ENCODE data around the gene TICAM2. TPM values are rescaled to one million over a fixed set of nuclear protein-coding genes. Genes with fewer than 3 reads are reported as not detected.

TICAM2 gene
- total RNA-seq, 2 donors from 2014 or later: 0.67 to 1.1 TPM

DNA sequence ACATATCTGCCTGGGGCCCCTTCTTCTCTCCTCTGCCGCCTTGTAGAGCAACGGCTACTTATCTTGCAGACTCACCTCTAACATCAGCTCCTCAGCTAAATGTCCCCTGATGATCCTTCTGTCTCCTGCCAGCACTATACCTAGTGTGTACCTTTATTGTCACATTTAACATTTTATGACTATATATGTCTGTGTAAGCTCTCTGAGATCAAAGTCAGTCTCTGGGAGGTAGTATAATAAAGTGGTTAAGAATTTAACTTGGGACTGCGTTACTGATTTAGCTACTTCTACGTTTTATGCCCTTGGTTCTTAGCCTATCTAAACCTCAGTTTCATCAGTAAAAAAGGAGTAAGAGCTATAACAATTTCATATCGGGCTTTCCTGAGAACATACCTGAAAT is 21.4 kb upstream of the TICAM2 start:
- Histone ChIP-seq H3K9me3 (no peaks in the 10 kb centered on the region), H3K36me3 (peaks cover 13% of the 10 kb centered on the region), H3K4me3 (peak overlapping the region in 1 of 2 donors; percentile 96), H3K27me3 (no peaks in the 10 kb centered on the region), H3K4me1 (peaks cover 0 to 40% of the 10 kb centered on the region in 2 donors), H3K27ac (no peak overlapping the region)
- DNase-seq (ENCODE audit: low spot score): no peak
- TF ChIP-seq, protein P1, sequence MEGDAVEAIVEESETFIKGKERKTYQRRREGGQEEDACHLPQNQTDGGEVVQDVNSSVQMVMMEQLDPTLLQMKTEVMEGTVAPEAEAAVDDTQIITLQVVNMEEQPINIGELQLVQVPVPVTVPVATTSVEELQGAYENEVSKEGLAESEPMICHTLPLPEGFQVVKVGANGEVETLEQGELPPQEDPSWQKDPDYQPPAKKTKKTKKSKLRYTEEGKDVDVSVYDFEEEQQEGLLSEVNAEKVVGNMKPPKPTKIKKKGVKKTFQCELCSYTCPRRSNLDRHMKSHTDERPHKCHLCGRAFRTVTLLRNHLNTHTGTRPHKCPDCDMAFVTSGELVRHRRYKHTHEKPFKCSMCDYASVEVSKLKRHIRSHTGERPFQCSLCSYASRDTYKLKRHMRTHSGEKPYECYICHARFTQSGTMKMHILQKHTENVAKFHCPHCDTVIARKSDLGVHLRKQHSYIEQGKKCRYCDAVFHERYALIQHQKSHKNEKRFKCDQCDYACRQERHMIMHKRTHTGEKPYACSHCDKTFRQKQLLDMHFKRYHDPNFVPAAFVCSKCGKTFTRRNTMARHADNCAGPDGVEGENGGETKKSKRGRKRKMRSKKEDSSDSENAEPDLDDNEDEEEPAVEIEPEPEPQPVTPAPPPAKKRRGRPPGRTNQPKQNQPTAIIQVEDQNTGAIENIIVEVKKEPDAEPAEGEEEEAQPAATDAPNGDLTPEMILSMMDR (IDR thresholded peaks at IDR 0.05): no peak

DNA sequence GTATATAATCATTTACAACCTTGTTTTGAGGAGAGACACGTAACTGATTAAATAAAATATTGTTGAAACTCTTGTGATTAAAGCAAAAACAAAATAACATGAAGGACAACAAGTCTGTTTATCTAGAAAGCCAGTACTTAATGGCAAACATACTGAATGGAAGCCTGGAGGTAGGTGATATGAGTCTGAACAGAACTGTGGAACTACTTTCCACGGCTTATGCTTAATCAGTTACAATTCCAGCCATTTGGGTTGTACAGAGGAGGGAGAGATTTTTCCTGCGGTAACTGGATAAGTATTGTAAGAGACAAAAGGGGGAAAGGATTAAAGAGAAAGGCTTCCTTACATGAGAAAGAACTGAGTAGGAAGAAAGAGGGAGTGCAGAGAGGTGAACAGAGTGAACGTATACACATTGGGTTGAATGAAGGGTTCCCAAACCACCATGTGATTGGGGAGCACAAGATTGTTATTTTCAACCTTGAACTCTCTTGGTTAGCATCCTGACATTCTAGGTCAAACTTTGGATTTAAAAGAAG is 19.2 kb upstream of the TICAM2 start:
- TF ChIP-seq, protein P1 (IDR thresholded peaks at IDR 0.05): no peak

DNA sequence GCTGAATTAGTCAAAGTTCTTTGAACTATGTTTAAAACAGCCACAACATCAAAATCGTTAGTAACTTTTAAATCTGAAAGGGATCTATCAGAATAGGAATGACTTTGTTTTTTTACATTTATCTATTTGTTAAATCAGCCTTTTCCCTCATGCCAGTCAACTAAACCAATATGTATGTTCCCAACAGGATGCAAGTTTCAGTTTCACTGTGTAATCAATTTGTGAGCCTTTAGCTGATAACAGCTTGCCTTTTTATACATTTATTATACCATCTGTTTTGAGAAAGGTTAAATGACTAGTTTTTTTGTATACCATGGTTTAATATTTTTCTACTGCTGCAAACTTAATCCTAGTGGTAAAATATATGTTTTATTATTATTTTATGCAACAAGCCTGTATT is 14.6 kb upstream of the TICAM2 start:
- H3K4me1 ChIP-seq: peaks cover 0 to 8% of the 10 kb centered on the region in 2 donors
- no peak overlapping the region for H3K4me3 ChIP-seq
- H3K36me3 ChIP-seq: peaks cover 40% of the 10 kb centered on the region
- no peak for DNase-seq (ENCODE audit: low spot score)
- H3K27me3 ChIP-seq: no peaks in the 10 kb centered on the region
- TF ChIP-seq, protein P1 (IDR thresholded peaks at IDR 0.05): no peak
- H3K9me3 ChIP-seq: no peaks in the 10 kb centered on the region
- H3K27ac ChIP-seq: no peak overlapping the region

More for the DNA sequence above, 19.2 kb upstream of the TICAM2 start:
- Histone ChIP-seq H3K36me3 (peaks cover 22% of the 10 kb centered on the region), H3K4me1 (peaks cover 0 to 40% of the 10 kb centered on the region in 2 donors), H3K4me3 (no peak overlapping the region), H3K9me3 (no peaks in the 10 kb centered on the region), H3K27me3 (no peaks in the 10 kb centered on the region), H3K27ac (no peak overlapping the region)
- no peak for DNase-seq (ENCODE audit: low spot score)

DNA sequence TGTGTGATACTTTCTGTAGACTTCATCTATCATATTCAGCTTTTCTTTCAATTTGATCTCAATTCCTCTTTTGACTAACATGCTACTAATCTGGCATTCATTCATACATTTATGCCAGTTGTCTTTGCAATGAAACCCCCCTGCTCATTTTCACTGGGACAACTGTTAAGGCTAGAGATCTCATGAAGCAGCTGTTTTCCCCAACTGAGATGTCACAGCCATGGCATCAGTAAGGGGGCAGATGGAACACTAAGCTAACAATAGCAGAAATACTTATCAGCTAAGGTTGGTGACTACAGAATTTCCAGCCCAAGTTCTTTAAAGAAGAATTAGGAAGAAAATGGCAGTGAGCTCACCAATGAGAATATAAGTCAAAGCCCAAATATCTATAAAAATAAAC is 14.2 kb upstream of the TICAM2 start:
- no peak overlapping the region for H3K4me3 ChIP-seq
- no peak overlapping the region for H3K27ac ChIP-seq
- TF ChIP-seq, protein P1 (IDR thresholded peaks at IDR 0.05): no peak
- no peaks in the 10 kb centered on the region for H3K9me3 ChIP-seq
- peaks cover 0 to 4% of the 10 kb centered on the region in 2 donors for H3K4me1 ChIP-seq
- H3K36me3 ChIP-seq: peaks cover 40% of the 10 kb centered on the region
- no peaks in the 10 kb centered on the region for H3K27me3 ChIP-seq
- DNase-seq (ENCODE audit: low spot score): no peak

DNA sequence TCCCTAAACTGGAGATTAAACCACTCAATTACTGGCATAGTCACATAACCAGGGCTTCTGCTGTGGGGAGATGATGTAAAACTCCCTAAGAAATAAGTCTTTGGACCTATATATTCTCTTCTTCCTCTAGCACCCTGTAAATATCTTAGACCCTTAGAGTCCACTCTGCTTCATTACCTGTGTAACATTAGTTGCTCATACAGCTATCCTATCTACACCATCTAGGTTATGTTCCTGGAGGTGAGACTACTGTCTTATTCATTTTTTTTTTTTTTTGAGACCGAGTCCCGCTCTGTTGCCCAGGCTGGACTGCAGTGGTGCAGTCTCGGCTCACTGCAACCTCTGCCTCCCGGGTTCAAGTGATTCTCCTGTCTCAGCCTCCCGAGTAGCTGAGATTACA is 9.6 kb upstream of the TICAM2 start:
- TF ChIP-seq, protein P1 (IDR thresholded peaks at IDR 0.05): no peak
- Histone ChIP-seq H3K27ac (no peak overlapping the region), H3K36me3 (peaks cover 21% of the 10 kb centered on the region), H3K4me3 (no peak overlapping the region), H3K9me3 (no peaks in the 10 kb centered on the region), H3K27me3 (no peaks in the 10 kb centered on the region), H3K4me1 (no peaks in the 10 kb centered on the region)
- no peak for DNase-seq (ENCODE audit: low spot score)

DNA sequence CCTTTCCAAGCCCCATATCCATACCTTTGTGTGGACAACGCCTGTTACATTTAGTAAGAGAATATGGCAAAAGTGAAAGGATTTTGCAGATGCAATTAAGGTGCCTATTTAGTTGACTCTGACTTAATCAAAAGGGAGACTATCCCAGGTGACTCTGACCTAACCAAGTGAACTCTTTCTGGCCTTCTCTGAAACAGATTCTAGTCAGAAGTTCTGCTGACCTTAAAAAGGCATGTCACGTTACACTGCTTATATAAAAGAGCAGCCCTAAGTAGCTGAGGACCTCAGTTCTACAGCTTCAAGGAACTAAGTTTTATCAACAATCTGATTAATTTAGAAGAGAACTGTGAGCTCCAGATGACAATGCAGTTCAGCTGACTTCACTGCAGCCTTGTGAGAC is 5.7 kb upstream of the TICAM2 start:
- TF ChIP-seq, protein P1 (IDR thresholded peaks at IDR 0.05): no peak
- Histone ChIP-seq H3K27ac (peak overlapping the region in 1 of 2 donors; percentile 8), H3K9me3 (no peaks in the 10 kb centered on the region), H3K4me1 (no peaks in the 10 kb centered on the region), H3K4me3 (no peak overlapping the region), H3K36me3 (no peaks in the 10 kb centered on the region), H3K27me3 (no peaks in the 10 kb centered on the region)
- no peak for DNase-seq (ENCODE audit: low spot score)

Measured in right atrium auricular region (tissue), 2 donors.